ENCODE data around the gene BARHL1. TPM values are rescaled to one million over a fixed set of nuclear protein-coding genes. Genes with fewer than 3 reads are reported as not detected.

The BARHL1 gene
- total RNA-seq, 1 experiment from 2014 or later, result not detected

DNA sequence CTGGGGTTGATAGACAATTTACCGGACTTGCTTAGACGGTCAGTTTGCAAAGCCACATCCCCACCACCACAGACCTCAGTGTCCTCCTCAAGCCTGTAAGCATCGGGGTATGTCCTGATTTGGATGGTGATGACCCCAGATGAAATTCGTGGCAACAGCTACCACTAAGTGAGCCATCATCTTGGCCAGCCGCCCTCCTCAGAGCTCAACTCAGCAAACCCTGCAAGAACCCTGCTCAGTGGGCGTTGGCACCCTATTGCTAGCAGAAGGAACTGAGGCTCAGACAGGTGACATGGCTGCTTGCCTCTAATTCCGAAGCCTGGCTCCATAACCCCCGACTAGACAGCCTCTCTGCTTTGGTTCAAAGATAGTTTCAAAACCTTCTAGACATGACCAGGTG is 41.4 kb upstream of the BARHL1 start:
- ATAC-seq, result no peak
- H3K27ac ChIP-seq (ENCODE audit: low read depth, low read length), result no peak overlapping the region
- intact Hi-C loops (cut with micrococcal nuclease), result no loop called here
- H3K4me1 ChIP-seq (ENCODE audit: control insufficient read depth in 1 of 2, insufficient read depth in 2 of 2, low read length in 2 of 2), result peaks cover under 1 to 3% of the 10 kb centered on the region in 2 experiments; a peak in 3 of 4 replicates
- no peaks in the 10 kb centered on the region for H3K27me3 ChIP-seq (ENCODE audit: insufficient read depth, low read length)
- H3K9me2 ChIP-seq (ENCODE audit: insufficient read depth), result no peaks in the 10 kb centered on the region
- H4K20me1 ChIP-seq (ENCODE audit: insufficient read depth), result no peaks in the 10 kb centered on the region
- CTCF ChIA-PET, result no interaction called here
- no peak overlapping the region for H3K9ac ChIP-seq (ENCODE audit: low read length)
- H3K36me3 ChIP-seq (ENCODE audit: control insufficient read depth in 1 of 2, insufficient read depth in 2 of 2, low read length in 2 of 2), result no peaks in the 10 kb centered on the region
- H3K79me2 ChIP-seq (ENCODE audit: insufficient read depth, low read length), result no peaks in the 10 kb centered on the region
- no peak for DNase-seq (ENCODE audit: low read depth, low spot score)
- no peak for TF ChIP-seq CEBPB (IDR thresholded peaks at IDR 0.05; ENCODE audit: low read depth)
- TF ChIP-seq POLR2A (IDR thresholded peaks at IDR 0.05; ENCODE audit: borderline replicate concordance, extremely low read depth, insufficient read depth, insufficient read length), result no peak
- TF ChIP-seq, protein P1, sequence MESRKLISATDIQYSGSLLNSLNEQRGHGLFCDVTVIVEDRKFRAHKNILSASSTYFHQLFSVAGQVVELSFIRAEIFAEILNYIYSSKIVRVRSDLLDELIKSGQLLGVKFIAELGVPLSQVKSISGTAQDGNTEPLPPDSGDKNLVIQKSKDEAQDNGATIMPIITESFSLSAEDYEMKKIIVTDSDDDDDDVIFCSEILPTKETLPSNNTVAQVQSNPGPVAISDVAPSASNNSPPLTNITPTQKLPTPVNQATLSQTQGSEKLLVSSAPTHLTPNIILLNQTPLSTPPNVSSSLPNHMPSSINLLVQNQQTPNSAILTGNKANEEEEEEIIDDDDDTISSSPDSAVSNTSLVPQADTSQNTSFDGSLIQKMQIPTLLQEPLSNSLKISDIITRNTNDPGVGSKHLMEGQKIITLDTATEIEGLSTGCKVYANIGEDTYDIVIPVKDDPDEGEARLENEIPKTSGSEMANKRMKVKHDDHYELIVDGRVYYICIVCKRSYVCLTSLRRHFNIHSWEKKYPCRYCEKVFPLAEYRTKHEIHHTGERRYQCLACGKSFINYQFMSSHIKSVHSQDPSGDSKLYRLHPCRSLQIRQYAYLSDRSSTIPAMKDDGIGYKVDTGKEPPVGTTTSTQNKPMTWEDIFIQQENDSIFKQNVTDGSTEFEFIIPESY (IDR thresholded peaks at IDR 0.05; ENCODE audit: extremely low read depth, insufficient replicate concordance, low read length), result no peak
- TF ChIP-seq, protein P2, sequence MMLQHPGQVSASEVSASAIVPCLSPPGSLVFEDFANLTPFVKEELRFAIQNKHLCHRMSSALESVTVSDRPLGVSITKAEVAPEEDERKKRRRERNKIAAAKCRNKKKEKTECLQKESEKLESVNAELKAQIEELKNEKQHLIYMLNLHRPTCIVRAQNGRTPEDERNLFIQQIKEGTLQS (IDR thresholded peaks at IDR 0.05), result no peak
- TF ChIP-seq, protein P3, sequence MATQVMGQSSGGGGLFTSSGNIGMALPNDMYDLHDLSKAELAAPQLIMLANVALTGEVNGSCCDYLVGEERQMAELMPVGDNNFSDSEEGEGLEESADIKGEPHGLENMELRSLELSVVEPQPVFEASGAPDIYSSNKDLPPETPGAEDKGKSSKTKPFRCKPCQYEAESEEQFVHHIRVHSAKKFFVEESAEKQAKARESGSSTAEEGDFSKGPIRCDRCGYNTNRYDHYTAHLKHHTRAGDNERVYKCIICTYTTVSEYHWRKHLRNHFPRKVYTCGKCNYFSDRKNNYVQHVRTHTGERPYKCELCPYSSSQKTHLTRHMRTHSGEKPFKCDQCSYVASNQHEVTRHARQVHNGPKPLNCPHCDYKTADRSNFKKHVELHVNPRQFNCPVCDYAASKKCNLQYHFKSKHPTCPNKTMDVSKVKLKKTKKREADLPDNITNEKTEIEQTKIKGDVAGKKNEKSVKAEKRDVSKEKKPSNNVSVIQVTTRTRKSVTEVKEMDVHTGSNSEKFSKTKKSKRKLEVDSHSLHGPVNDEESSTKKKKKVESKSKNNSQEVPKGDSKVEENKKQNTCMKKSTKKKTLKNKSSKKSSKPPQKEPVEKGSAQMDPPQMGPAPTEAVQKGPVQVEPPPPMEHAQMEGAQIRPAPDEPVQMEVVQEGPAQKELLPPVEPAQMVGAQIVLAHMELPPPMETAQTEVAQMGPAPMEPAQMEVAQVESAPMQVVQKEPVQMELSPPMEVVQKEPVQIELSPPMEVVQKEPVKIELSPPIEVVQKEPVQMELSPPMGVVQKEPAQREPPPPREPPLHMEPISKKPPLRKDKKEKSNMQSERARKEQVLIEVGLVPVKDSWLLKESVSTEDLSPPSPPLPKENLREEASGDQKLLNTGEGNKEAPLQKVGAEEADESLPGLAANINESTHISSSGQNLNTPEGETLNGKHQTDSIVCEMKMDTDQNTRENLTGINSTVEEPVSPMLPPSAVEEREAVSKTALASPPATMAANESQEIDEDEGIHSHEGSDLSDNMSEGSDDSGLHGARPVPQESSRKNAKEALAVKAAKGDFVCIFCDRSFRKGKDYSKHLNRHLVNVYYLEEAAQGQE (IDR thresholded peaks at IDR 0.05; ENCODE audit: low read depth), result no peak
- TF ChIP-seq POLR2AphosphoS5 (IDR thresholded peaks at IDR 0.05; ENCODE audit: low read depth, low read length), result no peak
- no peak for TF ChIP-seq YY1 (IDR thresholded peaks at IDR 0.05; ENCODE audit: extremely low read depth, insufficient replicate concordance, low read depth, low read length)
- TF ChIP-seq JUND (IDR thresholded peaks at IDR 0.05), result no peak
- no peak for TF ChIP-seq SP1 (IDR thresholded peaks at IDR 0.05; ENCODE audit: low read depth)
- no peak for TF ChIP-seq ZNF274 (IDR thresholded peaks at IDR 0.05; ENCODE audit: low read depth, low read length)
- no peak for TF ChIP-seq RAD21 (IDR thresholded peaks at IDR 0.05; ENCODE audit: low read depth)
- TF ChIP-seq EZH2 (IDR thresholded peaks at IDR 0.05), result no peak
- no peak for TF ChIP-seq EGR1 (IDR thresholded peaks at IDR 0.05; ENCODE audit: low read depth)
- TF ChIP-seq SRF (IDR thresholded peaks at IDR 0.05; ENCODE audit: low read depth), result no peak
- TF ChIP-seq ZFX (IDR thresholded peaks at IDR 0.05), result no peak
- TF ChIP-seq, protein P4, sequence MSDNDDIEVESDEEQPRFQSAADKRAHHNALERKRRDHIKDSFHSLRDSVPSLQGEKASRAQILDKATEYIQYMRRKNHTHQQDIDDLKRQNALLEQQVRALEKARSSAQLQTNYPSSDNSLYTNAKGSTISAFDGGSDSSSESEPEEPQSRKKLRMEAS (IDR thresholded peaks at IDR 0.05), result no peak
- TF ChIP-seq SIN3A (IDR thresholded peaks at IDR 0.05; ENCODE audit: low read depth), result no peak
- no peak for TF ChIP-seq CBX3 (IDR thresholded peaks at IDR 0.05; ENCODE audit: low read depth)
- TF ChIP-seq FOSL1 (IDR thresholded peaks at IDR 0.05; ENCODE audit: low read depth), result no peak
- TF ChIP-seq, protein P5, sequence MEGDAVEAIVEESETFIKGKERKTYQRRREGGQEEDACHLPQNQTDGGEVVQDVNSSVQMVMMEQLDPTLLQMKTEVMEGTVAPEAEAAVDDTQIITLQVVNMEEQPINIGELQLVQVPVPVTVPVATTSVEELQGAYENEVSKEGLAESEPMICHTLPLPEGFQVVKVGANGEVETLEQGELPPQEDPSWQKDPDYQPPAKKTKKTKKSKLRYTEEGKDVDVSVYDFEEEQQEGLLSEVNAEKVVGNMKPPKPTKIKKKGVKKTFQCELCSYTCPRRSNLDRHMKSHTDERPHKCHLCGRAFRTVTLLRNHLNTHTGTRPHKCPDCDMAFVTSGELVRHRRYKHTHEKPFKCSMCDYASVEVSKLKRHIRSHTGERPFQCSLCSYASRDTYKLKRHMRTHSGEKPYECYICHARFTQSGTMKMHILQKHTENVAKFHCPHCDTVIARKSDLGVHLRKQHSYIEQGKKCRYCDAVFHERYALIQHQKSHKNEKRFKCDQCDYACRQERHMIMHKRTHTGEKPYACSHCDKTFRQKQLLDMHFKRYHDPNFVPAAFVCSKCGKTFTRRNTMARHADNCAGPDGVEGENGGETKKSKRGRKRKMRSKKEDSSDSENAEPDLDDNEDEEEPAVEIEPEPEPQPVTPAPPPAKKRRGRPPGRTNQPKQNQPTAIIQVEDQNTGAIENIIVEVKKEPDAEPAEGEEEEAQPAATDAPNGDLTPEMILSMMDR (IDR thresholded peaks at IDR 0.05 in 2 of 3, conservative IDR thresholded peaks at IDR 0.05 in 1 of 3; ENCODE audit: borderline replicate concordance in 1 of 3, insufficient read depth in 1 of 3, low read depth in 2 of 3, low read length in 2 of 3), result no peak
- BruUV-seq (replicated peaks), result no TSS peak
- RAD21 ChIA-PET (ENCODE audit: low non-redundant PET in 1 of 2, low total read pairs in 2 of 2, uncharacterized antibody in 2 of 2, unreplicated experiment in 2 of 2), result no interaction called here
- H3K9me3 ChIP-seq (ENCODE audit: control insufficient read depth in 1 of 2, insufficient read depth in 1 of 2, low read depth in 1 of 2, low read length in 2 of 2), result no peaks in the 10 kb centered on the region
- no peak overlapping the region for H2AFZ ChIP-seq (ENCODE audit: low read depth, low read length, poor library complexity, severe bottlenecking)
- no peak overlapping the region for H3K4me3 ChIP-seq (replicated peaks in 1 of 2; ENCODE audit: low read depth in 1 of 2, low read length in 2 of 2)
- POLR2A ChIA-PET, result no interaction called here
- H3K4me2 ChIP-seq (ENCODE audit: low read length), result no peak overlapping the region

Data from HCT116 (cell line).